Measurements from ENCODE around the gene S100Z. TPM values are rescaled to one million over a fixed set of nuclear protein-coding genes. Genes with fewer than 3 reads are reported as not detected.
"Not testable (repeated sequence)": the region's sequence is repeated elsewhere in the genome, so short reads cannot be mapped to it uniquely, and the experiment has no call there.

Gene S100Z
- polyA plus RNA-seq, 10 donors = 0.13 to 0.43 (median 0.35) TPM; not detected in 1

DNA sequence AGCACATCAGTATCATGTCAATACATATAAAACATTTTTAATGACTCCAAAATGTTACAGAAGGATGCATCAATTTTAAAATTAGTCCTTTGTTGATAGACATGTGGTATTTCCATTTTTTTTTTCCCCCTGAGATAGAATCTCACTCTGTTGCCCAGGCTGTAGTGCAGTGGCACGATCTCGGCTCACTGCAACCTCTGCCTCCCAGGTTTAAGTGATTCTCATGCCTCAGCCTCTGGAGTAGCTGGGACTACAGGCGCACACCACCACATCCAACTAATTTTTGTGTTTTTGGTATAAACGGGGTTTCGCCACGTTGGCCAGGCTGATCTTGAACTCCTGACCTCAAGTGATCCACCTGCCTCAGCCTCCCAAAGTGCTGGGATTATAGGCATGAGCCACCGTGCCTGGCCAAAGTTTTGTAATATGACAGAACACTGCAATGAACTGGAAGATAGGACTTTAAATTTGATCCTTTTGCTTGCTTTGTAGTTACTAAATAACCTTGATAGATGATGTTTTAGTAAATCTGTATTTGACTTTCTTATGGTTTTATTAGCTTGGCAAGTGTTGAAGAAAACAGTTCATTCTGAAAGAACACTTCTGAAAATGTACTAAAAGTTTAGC lies 27.6 kb upstream of the S100Z start:
- DNase-seq = not testable (repeated sequence)

DNA sequence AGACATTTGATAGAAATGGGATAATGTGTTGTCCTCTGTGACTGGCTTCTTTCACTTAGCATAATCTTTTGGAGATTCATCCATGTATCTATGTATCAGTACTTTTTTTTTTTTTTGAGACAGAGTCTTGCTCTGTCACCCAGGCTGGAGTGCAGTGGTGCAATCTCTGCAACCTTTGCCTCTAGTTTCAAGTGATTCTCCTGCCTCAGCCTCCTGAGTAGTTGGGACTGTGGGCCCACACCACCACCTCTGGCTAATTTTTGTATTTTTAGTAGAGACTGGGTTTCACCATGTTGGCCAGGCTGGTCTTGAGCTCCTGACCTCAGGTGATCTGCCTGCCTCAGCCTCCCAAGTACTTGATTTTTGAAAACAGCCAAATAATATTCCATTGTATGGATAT lies 23.4 kb upstream of the S100Z start:
- not testable (repeated sequence) for DNase-seq

DNA sequence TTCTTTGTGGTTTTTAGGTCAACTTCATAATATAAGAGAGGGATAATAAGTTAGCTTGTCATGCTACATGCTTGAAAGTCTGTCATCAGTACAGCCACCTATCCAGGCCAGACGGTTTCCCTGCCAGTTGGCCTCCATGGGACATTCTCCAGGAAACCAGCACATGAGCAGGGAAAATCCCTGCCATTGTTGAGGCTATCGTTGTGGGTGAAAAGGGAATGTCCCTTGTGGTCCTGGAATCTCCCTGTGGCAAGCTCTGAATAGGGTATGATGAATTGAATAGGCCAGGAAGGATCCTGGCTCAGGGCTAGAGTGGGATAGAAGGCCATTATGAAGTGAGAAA lies 18.7 kb upstream of the S100Z start:
- DNase-seq = peak in 1 of 3 donors; percentile 58

DNA sequence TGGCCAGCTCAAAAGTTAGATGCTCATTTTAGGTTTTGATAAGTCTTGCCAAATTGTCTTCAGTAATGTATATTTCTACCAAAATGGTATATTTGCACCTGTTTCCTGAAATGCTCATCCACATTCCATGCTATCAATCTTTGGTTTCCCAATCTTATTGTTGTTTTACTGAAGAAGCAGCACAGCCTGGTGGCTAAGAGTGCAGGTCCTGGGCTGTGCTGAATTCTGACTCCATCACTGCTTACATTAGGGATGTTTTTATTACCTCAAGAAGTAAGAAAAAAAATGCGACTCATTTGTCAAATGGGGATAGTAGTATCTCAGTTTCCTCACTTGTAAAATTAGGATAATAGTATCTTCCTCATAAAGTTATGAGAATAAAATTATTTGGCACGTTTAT lies 13.6 kb upstream of the S100Z start:
- no peak for DNase-seq

DNA sequence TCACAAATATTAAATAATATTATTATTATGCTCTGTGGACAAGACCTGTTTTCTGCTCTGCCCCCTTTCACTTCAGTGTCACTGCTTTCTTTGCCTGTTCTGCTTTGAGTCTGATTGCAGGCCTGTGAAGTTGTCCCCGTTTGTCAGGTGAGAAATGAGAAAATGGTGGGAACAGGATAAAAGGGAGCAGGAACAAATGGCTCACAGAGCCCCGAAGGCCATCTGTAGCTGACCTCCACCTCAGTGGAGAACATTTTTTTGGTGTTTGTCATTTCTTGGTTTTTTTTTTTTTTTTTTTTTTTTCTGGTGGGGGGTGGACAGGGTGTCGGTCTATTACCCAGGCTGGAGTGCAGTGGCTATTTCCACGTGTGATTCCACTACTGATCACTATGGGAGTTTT lies 13.2 kb upstream of the S100Z start:
- no peak for DNase-seq

DNA sequence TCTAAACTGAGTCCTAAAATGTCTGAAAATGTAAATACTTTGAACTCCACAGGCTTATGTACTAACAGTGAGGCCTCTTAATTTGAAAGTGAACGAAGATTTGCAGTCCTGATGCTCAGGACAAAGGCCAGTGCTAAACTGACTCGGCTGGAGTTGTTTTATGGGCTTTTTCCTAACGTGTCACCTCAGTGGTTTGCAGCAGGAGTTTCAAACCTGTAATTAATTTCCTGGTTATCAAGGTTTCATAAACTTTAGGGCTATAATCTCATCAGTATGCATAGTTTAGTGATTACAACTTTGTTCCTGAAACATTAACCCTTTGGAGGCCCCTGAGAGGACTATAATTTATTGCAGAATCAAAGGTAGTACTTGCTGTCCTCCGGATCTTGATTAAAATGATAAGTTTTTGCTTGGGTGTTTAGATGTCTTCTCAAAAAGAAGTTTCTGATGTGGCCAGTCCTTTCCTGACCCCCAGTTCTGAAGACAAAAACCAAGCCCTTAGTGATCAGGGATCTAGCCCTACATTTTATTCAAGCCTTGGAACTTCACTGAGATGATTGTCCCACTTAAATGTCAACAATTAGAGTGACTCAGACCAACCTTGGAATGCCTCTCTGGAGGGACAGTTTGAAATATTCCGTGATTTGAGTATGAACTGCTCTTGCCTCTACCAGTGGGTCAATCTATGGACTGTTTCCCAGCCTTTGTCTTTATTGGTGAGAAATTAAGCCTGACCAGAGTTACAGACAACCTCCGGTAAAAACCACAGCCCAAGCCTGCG lies 11.1 kb upstream of the S100Z start:
- peak in 1 of 3 donors; percentile 21 for DNase-seq

DNA sequence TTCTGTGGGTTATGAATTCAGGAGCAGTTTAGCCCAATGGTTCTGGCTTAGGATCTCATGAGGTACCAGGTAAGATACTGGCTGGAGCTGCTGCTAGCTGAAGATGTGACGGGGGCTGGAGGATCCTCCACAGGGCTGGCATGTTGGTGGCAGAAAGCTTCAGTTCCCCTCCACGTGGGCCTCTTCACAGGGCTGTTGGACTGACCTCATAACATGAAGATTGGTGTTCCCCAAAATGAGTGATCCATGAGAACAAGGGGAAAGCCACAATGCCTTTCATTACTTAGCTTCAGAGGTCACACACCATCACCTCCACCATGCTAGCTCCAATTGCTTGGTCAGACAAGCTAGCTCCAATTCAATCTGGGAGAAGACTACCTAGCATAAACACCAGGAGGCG lies 8.5 kb upstream of the S100Z start:
- DNase-seq = no peak

DNA sequence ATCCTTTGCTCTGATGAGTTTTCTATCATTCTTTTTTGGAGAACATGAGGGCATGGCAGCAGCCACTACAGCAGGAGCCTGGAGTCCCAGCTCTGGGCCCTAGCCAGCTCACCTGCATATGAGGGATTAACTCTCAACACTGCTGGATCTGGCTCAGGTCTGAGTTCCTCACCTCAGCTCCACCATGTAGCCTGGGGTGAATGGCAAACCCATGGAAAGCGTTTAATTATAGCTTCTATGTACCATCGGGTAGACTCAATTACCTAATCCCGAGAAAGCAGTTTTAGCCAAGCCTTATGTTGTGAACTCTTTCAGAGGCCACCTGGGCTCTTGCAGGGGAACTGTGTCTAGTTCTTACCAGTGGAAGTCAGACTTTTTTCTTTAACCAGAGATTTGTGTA lies 3.9 kb upstream of the S100Z start:
- no peak for DNase-seq

DNA sequence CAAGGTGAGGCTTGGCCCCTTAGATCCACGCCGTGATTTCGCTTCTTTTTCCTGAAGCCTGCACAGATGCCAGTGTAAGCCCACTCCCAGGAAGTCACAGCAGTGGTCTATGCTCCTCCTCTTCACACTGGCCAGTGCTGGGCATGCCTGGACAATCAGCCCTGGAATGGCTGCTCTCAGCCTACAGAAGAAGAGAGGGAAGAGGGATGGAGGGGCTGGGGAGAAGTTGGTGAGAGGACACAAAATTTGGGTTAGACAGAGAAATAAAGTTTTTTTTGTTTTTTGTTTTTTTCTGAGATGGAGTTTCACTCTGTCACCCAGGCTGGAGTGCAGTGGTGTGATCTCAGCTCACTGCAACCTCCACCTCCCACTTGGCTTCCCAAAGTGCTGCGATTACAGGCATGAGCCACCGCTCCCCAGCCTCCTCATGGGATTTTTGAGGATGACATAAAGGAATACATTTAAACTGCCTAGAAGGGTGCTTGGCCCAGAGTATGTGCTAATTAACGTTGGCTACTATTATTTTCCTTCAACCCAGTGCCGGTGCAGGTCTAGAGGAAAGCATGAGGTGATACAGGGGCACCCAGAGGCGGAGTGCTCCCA lies 830 bp downstream of the S100Z start:
- no peak for DNase-seq

DNA sequence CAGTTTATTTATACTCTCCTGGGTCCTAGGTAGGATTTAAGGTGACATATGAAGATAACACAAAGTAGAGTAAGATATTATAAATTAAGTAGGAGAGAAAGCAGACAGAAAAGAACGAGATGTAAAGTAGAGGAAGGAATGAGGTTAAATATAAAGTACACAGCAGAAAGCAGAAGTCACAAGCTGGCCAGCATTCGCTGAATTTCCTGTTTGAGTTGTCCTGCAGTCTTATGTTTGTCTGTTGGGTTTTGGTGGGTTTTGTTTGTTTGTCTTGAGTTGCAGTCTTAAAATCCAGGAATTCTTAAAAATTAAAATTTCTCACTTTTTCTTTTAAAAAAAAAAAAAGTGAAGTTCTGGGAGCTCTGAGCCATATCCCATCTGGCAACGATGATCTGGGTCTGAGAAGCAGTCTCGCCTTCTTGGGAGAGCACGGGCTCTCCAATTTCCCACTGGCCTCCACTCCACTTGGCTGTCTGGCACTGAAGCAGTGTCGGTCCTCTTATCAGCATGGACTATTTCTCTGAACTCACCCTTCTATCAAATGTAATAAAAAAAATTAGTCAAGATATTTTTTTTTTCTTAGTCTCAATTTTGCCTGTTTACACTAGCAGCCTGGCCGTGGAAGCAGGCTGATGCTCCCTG lies 2.0 kb downstream of the S100Z start:
- DNase-seq = no peak

DNA sequence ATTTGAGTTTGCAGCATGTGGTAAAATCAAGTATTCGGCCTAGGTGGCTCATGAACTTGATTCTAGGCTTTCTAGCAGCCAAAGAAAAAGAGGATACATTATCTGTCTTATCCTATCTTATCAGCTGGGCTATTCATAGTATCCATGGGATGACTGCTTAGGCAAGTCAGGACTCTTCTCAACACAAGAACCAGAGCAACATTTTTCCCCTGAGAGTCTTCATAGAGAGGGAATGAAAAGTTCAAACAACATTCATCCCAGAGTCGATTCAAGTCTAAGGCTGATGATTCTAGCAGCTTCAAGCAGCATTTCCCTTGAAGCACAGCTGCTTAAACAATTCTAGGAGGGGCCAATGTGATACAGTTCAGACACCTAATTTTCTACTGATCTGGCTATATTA lies 3.0 kb downstream of the S100Z start:
- peak in 1 of 3 donors; percentile 20 for DNase-seq

DNA sequence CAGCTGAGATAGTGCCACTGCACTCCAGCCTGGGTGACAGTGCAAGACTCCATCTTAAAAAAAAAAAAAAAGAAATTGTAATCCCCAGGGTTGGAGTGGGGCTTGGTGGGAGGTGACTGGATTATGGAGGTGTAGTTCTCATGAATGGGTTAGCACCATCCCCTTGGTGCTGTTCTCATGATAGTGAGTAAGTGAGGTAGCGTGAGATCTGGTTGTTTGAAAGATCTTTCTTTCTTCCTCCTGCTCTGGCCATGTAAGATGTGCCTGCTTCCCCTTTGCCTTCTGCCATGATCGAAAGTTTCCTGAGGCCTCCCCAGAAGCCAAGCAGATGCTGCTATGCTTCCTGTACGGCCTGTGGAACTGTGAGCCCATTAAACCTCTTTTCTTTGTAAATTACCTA lies 3.9 kb downstream of the S100Z start:
- DNase-seq = not testable (repeated sequence)

DNA sequence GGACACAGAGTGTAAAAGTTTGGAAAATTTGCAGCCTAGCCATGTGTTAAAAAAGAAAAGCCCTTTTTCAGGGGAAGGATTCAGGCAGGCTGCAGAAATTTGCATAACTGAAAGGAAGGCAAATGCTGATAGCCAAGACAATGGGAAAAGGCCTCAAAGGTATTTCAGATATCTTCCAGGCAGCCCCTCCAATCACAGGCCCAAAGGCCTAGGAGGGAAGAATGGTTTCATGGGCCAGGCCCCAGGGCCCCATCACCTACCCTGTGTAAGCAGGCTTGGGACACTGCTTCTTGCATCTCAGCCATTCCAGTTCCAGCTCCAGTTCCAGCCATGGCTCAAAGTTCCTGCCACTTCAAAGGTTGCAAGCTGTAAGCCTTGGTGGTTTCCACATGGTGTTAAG lies 4.8 kb downstream of the S100Z start:
- DNase-seq = no peak

DNA sequence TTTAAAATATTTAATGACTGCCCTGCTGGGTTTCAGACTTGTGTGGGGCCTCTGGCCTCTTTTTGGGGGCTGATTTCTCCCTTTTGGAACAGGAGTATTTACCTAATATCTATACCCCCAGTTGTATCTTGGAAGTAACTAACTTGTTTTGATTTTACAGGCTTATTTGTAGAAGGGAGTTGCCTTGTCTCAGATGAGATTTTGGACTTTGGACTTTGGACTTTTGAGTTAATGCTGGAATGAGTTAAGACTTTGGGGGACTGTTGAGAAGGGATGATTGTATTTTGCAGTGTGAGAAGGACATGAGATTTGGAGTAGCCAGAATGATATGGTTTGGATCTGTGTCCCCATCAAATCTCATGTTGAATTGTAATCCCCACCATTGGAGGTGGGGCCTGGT lies 5.7 kb downstream of the S100Z start:
- DNase-seq = not testable (repeated sequence)

DNA sequence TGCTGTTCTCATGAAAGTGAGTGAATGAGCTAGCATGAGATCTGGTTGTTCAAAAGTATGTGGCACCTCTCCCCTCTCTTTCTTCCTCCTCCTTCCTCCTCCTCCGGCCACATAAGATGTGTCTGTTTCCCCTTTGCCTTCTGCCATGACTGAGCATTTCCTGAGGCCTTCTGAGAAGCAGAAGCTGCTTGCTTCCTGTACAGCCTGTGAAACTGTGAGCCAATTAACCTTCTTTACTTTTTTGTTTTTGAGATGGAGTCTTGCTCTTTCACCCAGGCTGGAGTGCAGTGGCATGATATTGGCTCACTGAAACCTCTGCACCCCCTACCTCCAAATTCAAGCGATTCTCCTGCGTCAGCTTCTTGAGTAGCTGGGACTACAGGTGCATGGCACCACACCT lies 6.1 kb downstream of the S100Z start:
- peak in 1 of 3 donors; percentile 29 for DNase-seq

DNA sequence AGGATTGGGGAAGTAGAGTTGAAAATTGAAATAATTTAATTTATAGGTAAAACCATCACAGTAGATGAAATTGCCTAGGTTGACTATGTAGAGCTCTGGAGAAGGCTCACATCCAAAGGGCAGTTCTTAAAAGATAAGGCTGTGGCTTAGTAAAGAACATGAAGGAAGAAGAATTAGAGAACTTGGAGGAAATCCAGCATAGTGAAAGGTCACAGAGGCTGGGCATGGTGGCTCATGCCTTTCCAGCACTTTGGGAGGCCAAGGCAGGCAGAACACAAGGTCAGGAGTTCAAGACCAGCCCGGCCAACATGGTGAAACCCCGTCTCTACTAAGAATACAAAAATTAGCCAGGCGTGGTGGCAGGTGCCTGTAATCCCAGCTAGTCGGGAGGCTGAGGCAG lies 7.0 kb downstream of the S100Z start:
- DNase-seq = not testable (repeated sequence)

DNA sequence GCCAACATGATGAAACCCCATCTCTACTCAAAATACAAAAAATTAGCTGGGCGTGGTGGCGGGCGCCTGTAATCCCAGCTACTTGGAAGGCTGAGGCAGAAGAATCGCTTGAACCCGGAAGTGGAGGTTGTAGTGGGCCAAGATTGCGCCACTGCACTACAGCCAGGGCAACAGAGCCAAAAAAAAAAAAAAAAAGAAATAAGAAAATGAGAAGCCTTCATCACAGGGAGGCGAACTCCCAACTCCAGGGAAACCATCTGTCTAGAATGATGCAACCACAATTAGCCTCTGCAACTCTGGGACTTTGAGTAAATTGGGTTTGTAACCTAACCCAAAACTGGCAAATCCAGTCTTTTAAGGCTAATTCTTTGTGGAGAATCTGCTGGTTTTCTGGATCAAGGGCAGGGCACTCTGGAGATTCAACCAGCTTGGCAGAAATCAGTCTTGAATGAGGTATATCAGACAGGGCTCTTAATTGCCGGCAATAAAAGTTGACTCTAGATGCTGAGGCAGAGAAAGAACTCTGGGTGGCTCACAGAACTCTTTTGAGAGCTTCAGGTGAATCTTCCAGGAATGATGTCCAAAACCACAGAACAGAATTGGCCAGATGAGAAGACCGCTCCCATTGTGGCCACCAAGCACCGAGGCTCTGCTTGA lies 9.9 kb downstream of the S100Z start:
- no peak for DNase-seq

DNA sequence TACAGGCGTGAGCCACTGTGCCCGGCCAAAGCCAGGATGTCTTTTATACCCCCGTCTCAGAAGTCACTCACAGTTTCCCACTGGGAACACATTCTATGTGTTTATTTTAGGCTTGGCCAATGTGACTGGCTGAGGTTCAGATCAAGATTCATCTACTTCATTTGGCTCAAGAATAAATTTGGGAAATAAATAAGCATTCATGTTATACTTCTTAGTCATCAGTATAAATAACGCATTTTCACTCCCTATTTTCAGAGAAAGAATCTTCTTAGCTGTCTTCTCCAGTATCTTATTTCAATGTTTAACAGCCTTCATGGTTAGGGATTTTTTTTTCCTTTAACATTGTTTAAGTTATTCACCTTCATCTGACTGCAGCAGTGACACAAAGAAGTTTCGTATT lies 11.8 kb downstream of the S100Z start:
- DNase-seq = no peak

DNA sequence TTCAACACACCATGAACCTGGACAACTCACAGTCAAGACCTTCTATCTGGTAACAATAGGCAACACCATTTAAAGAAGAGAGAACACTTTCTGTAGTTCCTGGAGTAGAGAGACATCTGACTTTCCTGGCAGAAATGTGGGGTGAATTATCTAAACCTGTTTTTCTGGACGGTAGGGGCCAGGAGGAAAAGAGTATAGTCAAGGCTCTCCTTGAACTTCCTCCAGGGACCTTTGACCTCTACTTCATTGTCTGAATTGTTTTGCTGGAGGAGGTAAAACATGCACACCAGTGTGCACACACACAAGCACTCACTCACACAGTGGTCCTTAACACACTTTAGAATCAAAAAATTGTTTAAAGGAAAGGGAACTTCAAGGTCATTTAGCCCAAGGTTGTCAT lies 13.2 kb downstream of the S100Z start:
- DNase-seq = no peak

DNA sequence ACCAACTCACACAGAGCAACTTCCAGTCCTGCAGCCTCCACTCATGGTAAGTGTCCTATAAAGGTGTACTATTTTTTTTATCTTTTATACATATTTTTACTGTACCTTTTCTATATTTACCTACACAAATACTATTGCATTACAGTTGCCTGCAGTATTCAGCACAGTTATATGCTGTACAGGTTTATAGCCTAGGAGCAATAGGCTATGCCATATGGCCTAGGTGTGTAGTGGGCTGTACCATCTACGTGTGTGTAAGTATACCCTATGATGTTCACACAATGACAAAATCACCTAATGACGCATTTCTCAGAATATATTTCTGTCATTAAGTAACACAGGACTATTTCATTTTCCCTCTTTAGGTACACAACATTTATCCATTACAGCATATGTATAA lies 16.7 kb downstream of the S100Z start:
- no peak for DNase-seq

DNA sequence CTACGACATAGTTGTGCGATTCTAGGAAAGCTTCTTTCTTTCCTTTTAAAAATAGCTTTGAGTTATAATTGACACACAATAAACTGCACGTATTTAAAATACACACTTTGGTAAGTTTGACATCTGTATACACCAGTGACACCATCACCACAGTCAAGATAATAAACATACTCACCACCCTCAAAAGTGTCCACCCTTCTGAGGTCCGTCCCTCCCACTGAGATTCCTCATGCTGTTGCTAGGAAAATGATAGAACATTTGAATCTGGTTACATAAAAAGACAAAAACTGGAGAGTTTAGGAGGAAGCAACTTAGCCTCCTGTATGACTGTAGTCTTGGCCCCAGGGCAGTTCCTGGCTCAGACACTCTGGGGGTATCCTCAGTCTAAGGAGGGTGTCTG lies 17.2 kb downstream of the S100Z start:
- DNase-seq = no peak

Data from muscle of back (tissue), 11 donors.